Heart right ventricle (tissue), 16 donors: ENCODE results near the gene MMP25. TPM values are rescaled to one million over a fixed set of nuclear protein-coding genes. Genes with fewer than 3 reads are reported as not detected.

ENCODE experiments used
- ATAC-seq, 8 donors: fragments of 200-7000 bp; cut with Tn5 transposase; one replicate each; pipeline ENCODE4 v1.9.1; 2020; ENCODE audit warnings: mild to moderate bottlenecking in 8 of 8, moderate library complexity in 8 of 8, moderate number of reproducible peaks in 1 of 8
- DNase-seq, 2 donors: peaks; one replicate each; pipeline ENCODE4 v3.0.0-alpha.2; 2020
- H3K27ac ChIP-seq, 10 donors: fragments of 200-600 bp; sonication (generic) in 2 of 10; one replicate each; pipeline versions ENCODE4 v1.5.0 to v1.8.0; 2020 to 2022; ENCODE audit warnings: mild to moderate bottlenecking in 3 of 10
- H3K27me3 ChIP-seq, 7 donors: fragments of 200-600 bp; one replicate each; pipeline ENCODE4 v1.8.0; 2021 to 2022; ENCODE audit warnings: mild to moderate bottlenecking in 2 of 7
- H3K36me3 ChIP-seq, 9 donors: fragments of 200-600 bp; sonication (generic) in 1 of 9; one replicate each; pipeline versions ENCODE4 v1.5.0 to v1.8.0; 2020 to 2022; ENCODE audit warnings: mild to moderate bottlenecking in 2 of 9
- H3K4me1 ChIP-seq, 9 donors: fragments of 200-600 bp; sonication (generic) in 1 of 9; one replicate each; pipeline versions ENCODE4 v1.5.0 to v1.8.0; 2020 to 2022; ENCODE audit warnings: mild to moderate bottlenecking in 4 of 9
- H3K4me3 ChIP-seq, 10 donors: fragments of 200-600 bp; sonication (generic) in 2 of 10; one replicate each; pipeline versions ENCODE4 v1.5.0 to v1.8.0; 2020 to 2022; ENCODE audit warnings: mild to moderate bottlenecking in 7 of 10, moderate library complexity in 2 of 10
- H3K9me3 ChIP-seq, 11 donors: fragments of 200-600 bp in 10 of 11; sonication (generic) in 2 of 11; one replicate each; pipeline versions ENCODE4 v1.5.0 to v1.8.0; 2013 to 2022; ENCODE audit warnings: mild to moderate bottlenecking in 2 of 11, control low read depth in 1 of 11, moderate library complexity in 1 of 11
- CTCF ChIP-seq, 9 donors: fragments of 200-600 bp; sonication (generic) in 2 of 9; IDR thresholded peaks; one replicate each; pipeline versions ENCODE4 v1.5.0 to v1.8.0; 2021 to 2022; ENCODE audit warnings: antibody characterized with exemption in 9 of 9, mild to moderate bottlenecking in 5 of 9, moderate library complexity in 1 of 9
- WGBS, 2 donors: extraction: QIAGEN DNeasy Blood & Tissue Kit; methylation state at CpG; one replicate each; pipeline ENCODE4 v1.1.7; 2013; ENCODE audit warnings: inconsistent platforms in 1 of 2; 5-methylcytosine and 5-hydroxymethylcytosine counted together
- intact Hi-C, 10 donors: fragments of 100-400 bp; cut with DNase I; formaldehyde crosslinking; loops; one replicate each; pipeline versions ENCODE4 v1.11.1 to v1.14.2; 2022
- polyA plus RNA-seq, 2 donors: library from polyadenylated mRNA; stranded (reverse); fragments of 200-250 nt; gene quantifications; one replicate each; pipeline ENCODE4 v1.2.3, GENCODE V29; 2013
- total RNA-seq, 10 donors: library from RNA; stranded (reverse); fragmentation: NEBNext Ultra II Directional in 3 of 10; extraction: Animal tissue kit (Norgen Biotek cat#: 25700) in 3 of 10; gene quantifications; one replicate each; pipeline versions ENCODE4 v1.2.1 to v1.2.4, GENCODE V29; 2021 to 2023
- donor health status: Arrhythmogenic right ventricular cardiomyopathy.
- donor health status: ischemic (EF 13 %, LVEDD 7.1; RV severe dilation, severe dysfunction).
- donor health status: healthy with polysubstance abuse.
- donor health status: DM: no; HTN: yes; CAD: no.
- donor health status: DM: no; HTN: no; CAD: no.
- donor health status: ischemic (EF 25% LVEDD 6.9; RV normal size, moderate dysfunction).
- donor health status: ischemic (EF 25% LVEDD 5.7; RV mildly dilated, moderate dysfunction).
- donor health status: healthy.
- donor health status: DM: yes; HTN: yes; CAD: no.
- donor health status: Ischemic cardiomyopathy.
- donor health status: ischemic (EF 35%, LVEDD 5.7; RV mildly dilated, moderate dysfunction).
- donor health status: nonischemic (EF 11% LVEDD 7.7; RV severe dilation, severe dysfunction).
- donor health status: DM: yes; HTN: yes; CAD: no.
- donor health status: PGD.
- donor health status: ischemic (EF 29% LVEDD 5.4; RV normal size, mild dysfunction).
- donor health status: nonischemic (EF 23%, LVEDD 6.1; RV moderate dilation, normal function).

The MMP25 gene
- total and polyA plus RNA-seq, 12 donors: 0.26 to 3.9 (median 0.97) TPM

- WGBS, 2 donors: 0 to 1% methylated on average over 69 of the region's 69 CpGs
- intact Hi-C loops: no loop called here
- peak within 1 kb of the TSS; percentile 43 to 87 (median 74) for H3K4me3 ChIP-seq
Observed at GRCh38 chr16:3023669-3024478, 22.5 kb upstream of the MMP25 start, which contains the start of the genes HCFC1R1 and THOC6. TSS of gene HCFC1R1 (minus strand) at chr16:3023942. CDS start at chr16:3023941, 1 bp downstream. TSS of gene THOC6 (plus strand) at chr16:3024035. CDS start at chr16:3024327, 292 bp downstream.

GRCh38 chr16:3025032-3026002 lies 21.0 kb upstream of the MMP25 start:
- Histone ChIP-seq H3K27ac (no peak overlapping the region), H3K36me3 (peaks cover 0 to 25% (median 17%) of the 10 kb centered on the region in 9 donors), H3K9me3 (no peaks in the 10 kb centered on the region), H3K27me3 (peaks cover 0 to 20% (median 17%) of the 10 kb centered on the region in 7 donors), H3K4me3 (no peak overlapping the region), H3K4me1 (peaks cover 29 to 70% (median 49%) of the 10 kb centered on the region in 9 donors)
- intact Hi-C loops: no loop called here
- DNase-seq (no peak), ATAC-seq (no peak)
- 94 to 96% methylated on average over 18 of the region's 18 CpGs for WGBS, 2 donors
- TF ChIP-seq CTCF (IDR thresholded peaks at IDR 0.05): no peak

More at GRCh38 chr16:3023669-3024478, 22.5 kb upstream of the MMP25 start, which contains the start of the genes HCFC1R1 and THOC6:
- TF ChIP-seq CTCF (IDR thresholded peaks at IDR 0.05): peak in 1 of 9 donors; percentile 21
- Histone ChIP-seq H3K9me3 (no peaks in the 10 kb centered on the region), H3K36me3 (peaks cover 0 to 25% (median 17%) of the 10 kb centered on the region in 9 donors), H3K27me3 (peaks cover 0 to 12% (median 3%) of the 10 kb centered on the region in 7 donors), H3K27ac (peak within 1 kb of the TSS; percentile 88 to 100 (median 97)), H3K4me1 (peaks cover 23 to 68% (median 50%) of the 10 kb centered on the region in 9 donors)
- peak; percentile 96 for DNase-seq
- ATAC-seq: peak; percentile 67 to 84 (median 78)

GRCh38 chr16:3026003-3026378 lies 20.4 kb upstream of the MMP25 start:
- intact Hi-C loops: no loop called here
- H3K4me1 ChIP-seq: peaks cover 29 to 64% (median 45%) of the 10 kb centered on the region in 9 donors
- H3K27ac ChIP-seq: no peak overlapping the region
- H3K4me3 ChIP-seq: no peak overlapping the region
- peaks cover 0 to 25% (median 17%) of the 10 kb centered on the region in 9 donors for H3K36me3 ChIP-seq
- ATAC-seq (no peak), DNase-seq (no peak)
- TF ChIP-seq CTCF (IDR thresholded peaks at IDR 0.05): no peak
- no peaks in the 10 kb centered on the region for H3K9me3 ChIP-seq
- WGBS, 2 donors: 95% methylated on average over 8 of the region's 8 CpGs
- H3K27me3 ChIP-seq: peaks cover 5 to 27% (median 24%) of the 10 kb centered on the region in 7 donors
